ENCODE measurements around the gene SLC24A3. TPM values are rescaled to one million over a fixed set of nuclear protein-coding genes. Genes with fewer than 3 reads are reported as not detected.
A peak's percentile ranks its signal among the peaks of the same experiment; 100 is the strongest.

SLC24A3 gene
- total and polyA plus RNA-seq, 5 donors = 0.57 to 1.1 (median 0.76) TPM

DNA sequence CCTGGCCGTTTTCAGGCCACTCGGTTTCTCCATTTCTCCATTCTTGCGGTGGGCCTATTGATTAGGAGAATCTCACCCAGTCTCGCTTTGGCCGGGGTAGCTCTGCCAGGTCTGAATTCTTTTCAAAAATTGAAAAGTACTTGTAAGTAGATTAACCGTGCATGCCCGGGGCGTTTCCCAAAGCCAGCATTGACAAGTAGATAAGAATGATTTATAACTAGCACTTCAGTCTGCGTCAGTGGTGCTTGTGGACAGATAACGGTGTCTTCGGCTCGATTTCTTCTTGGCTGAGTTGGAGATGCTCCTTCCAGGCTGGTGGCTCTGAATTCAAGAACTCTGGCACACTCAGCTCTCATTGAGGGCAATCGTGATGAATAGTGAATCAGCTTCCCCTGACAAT lies 29.0 kb downstream of the SLC24A3 start:
- no peak for DNase-seq
- Histone ChIP-seq H3K4me1 (ENCODE audit: control insufficient read depth, insufficient read depth, low read length) (no peaks in the 10 kb centered on the region), H3K9me3 (ENCODE audit: control insufficient read depth, low read length) (no peaks in the 10 kb centered on the region), H3K4me3 (ENCODE audit: low read length) (no peak overlapping the region), H3K27me3 (ENCODE audit: control insufficient read depth, insufficient read depth) (no peaks in the 10 kb centered on the region), H3K27ac (ENCODE audit: low read length) (no peak overlapping the region)
- ATAC-seq = peak in 1 of 2 donors; percentile 38
- 56% methylated on average over 13 of the region's 13 CpGs for WGBS
- intact Hi-C loops (cut with DNase I) = no loop called here

- Histone ChIP-seq H3K4me1 (ENCODE audit: control insufficient read depth, insufficient read depth, low read length) (no peaks in the 10 kb centered on the region), H3K9me3 (ENCODE audit: control insufficient read depth, low read length) (no peaks in the 10 kb centered on the region), H3K4me3 (ENCODE audit: low read length) (no peak overlapping the region), H3K27ac (ENCODE audit: low read length) (no peak overlapping the region), H3K27me3 (ENCODE audit: control insufficient read depth, insufficient read depth) (no peaks in the 10 kb centered on the region)
- WGBS = 83% methylated on average over 8 of the region's 8 CpGs
- ATAC-seq (no peak), DNase-seq (no peak)
- intact Hi-C loops (cut with DNase I) = no loop called here
These were observed 31.8 kb downstream of the SLC24A3 start for GRCh38 chr20:19244291-19244690.

GRCh38 chr20:19249106-19249879 lies 36.9 kb downstream of the SLC24A3 start:
- Histone ChIP-seq H3K27ac (ENCODE audit: low read length) (no peak overlapping the region), H3K4me3 (ENCODE audit: low read length) (no peak overlapping the region), H3K4me1 (ENCODE audit: control insufficient read depth, insufficient read depth, low read length) (no peaks in the 10 kb centered on the region), H3K9me3 (ENCODE audit: control insufficient read depth, low read length) (no peaks in the 10 kb centered on the region), H3K27me3 (ENCODE audit: control insufficient read depth, insufficient read depth) (no peaks in the 10 kb centered on the region)
- no peak for DNase-seq
- intact Hi-C loops (cut with DNase I) = no loop called here
- ATAC-seq = peak in 1 of 2 donors; percentile 49
- 71% methylated on average over 6 of the region's 6 CpGs for WGBS

GRCh38 chr20:19250346-19250745 lies 37.9 kb downstream of the SLC24A3 start:
- Histone ChIP-seq H3K4me1 (ENCODE audit: control insufficient read depth, insufficient read depth, low read length) (no peaks in the 10 kb centered on the region), H3K4me3 (ENCODE audit: low read length) (no peak overlapping the region), H3K9me3 (ENCODE audit: control insufficient read depth, low read length) (no peaks in the 10 kb centered on the region), H3K27ac (ENCODE audit: low read length) (no peak overlapping the region), H3K27me3 (ENCODE audit: control insufficient read depth, insufficient read depth) (no peaks in the 10 kb centered on the region)
- DNase-seq (no peak), ATAC-seq (no peak)
- intact Hi-C loops (cut with DNase I) = no loop called here

DNA sequence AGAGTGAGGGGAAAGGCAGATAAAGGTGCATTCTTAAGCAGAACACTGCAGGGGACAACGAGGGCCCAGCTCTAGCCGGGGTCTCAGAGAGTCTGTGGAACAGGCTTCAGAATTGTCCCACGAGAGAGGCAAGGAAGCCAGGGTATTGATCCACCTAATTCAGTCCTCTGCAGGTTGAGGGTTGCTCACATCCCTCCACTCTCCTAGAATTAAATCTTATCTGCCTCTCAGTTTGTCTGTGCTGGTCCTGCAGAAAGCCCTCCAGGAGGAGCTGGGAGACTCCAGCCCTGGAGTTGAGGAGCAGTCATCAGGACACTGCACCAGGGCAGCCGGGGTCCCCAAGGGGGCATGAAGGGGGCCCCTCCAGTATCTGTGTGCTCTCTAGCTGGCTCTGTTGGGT lies 39.1 kb downstream of the SLC24A3 start:
- H3K9me3 ChIP-seq (ENCODE audit: control insufficient read depth, low read length) = no peaks in the 10 kb centered on the region
- no peak overlapping the region for H3K27ac ChIP-seq (ENCODE audit: low read length)
- H3K4me3 ChIP-seq (ENCODE audit: low read length) = no peak overlapping the region
- WGBS = 83% methylated on average over 4 of the region's 4 CpGs
- DNase-seq (no peak), ATAC-seq (no peak)
- H3K4me1 ChIP-seq (ENCODE audit: control insufficient read depth, insufficient read depth, low read length) = no peaks in the 10 kb centered on the region
- intact Hi-C loops (cut with DNase I) = no loop called here
- no peaks in the 10 kb centered on the region for H3K27me3 ChIP-seq (ENCODE audit: control insufficient read depth, insufficient read depth)

GRCh38 chr20:19251958-19252357 lies 39.5 kb downstream of the SLC24A3 start:
- WGBS = 65% methylated on average over 3 of the region's 3 CpGs
- intact Hi-C loops (cut with DNase I) = no loop called here
- no peak for ATAC-seq
- Histone ChIP-seq H3K27me3 (ENCODE audit: control insufficient read depth, insufficient read depth) (no peaks in the 10 kb centered on the region), H3K4me1 (ENCODE audit: control insufficient read depth, insufficient read depth, low read length) (no peaks in the 10 kb centered on the region), H3K9me3 (ENCODE audit: control insufficient read depth, low read length) (no peaks in the 10 kb centered on the region), H3K4me3 (ENCODE audit: low read length) (no peak overlapping the region), H3K27ac (ENCODE audit: low read length) (no peak overlapping the region)
- no peak for DNase-seq

- WGBS = 55% methylated on average over 5 of the region's 5 CpGs
- Histone ChIP-seq H3K4me3 (ENCODE audit: low read length) (no peak overlapping the region), H3K27ac (ENCODE audit: low read length) (no peak overlapping the region), H3K9me3 (ENCODE audit: control insufficient read depth, low read length) (no peaks in the 10 kb centered on the region), H3K4me1 (ENCODE audit: control insufficient read depth, insufficient read depth, low read length) (no peaks in the 10 kb centered on the region), H3K27me3 (ENCODE audit: control insufficient read depth, insufficient read depth) (no peaks in the 10 kb centered on the region)
- intact Hi-C loops (cut with DNase I) = no loop called here
- peak in 2 of 3 donors; percentile 41 to 57 for DNase-seq
- ATAC-seq = peak; percentile 41 to 71
These were observed 40.1 kb downstream of the SLC24A3 start for GRCh38 chr20:19252451-19253120.

- Histone ChIP-seq H3K27ac (ENCODE audit: low read length) (no peak overlapping the region), H3K4me3 (ENCODE audit: low read length) (no peak overlapping the region), H3K9me3 (ENCODE audit: control insufficient read depth, low read length) (no peaks in the 10 kb centered on the region), H3K4me1 (ENCODE audit: control insufficient read depth, insufficient read depth, low read length) (no peaks in the 10 kb centered on the region), H3K27me3 (ENCODE audit: control insufficient read depth, insufficient read depth) (no peaks in the 10 kb centered on the region)
- no peak for DNase-seq
- intact Hi-C loops (cut with DNase I) = no loop called here
- WGBS = 89% methylated on average over 5 of the region's 5 CpGs
- no peak for ATAC-seq
These were observed 40.9 kb downstream of the SLC24A3 start for GRCh38 chr20:19253316-19253715.

- DNase-seq (peak in 1 of 3 donors; percentile 32), ATAC-seq (peak; percentile 64 to 65)
- no peak overlapping the region for H3K27ac ChIP-seq (ENCODE audit: low read length)
- intact Hi-C loops (cut with DNase I) = no loop called here
- no peak overlapping the region for H3K4me3 ChIP-seq (ENCODE audit: low read length)
- H3K9me3 ChIP-seq (ENCODE audit: control insufficient read depth, low read length) = no peaks in the 10 kb centered on the region
- 59% methylated on average over 13 of the region's 13 CpGs for WGBS
- H3K4me1 ChIP-seq (ENCODE audit: control insufficient read depth, insufficient read depth, low read length) = no peaks in the 10 kb centered on the region
- no peaks in the 10 kb centered on the region for H3K27me3 ChIP-seq (ENCODE audit: control insufficient read depth, insufficient read depth)
These were observed 41.7 kb downstream of the SLC24A3 start for GRCh38 chr20:19253916-19254820.

DNA sequence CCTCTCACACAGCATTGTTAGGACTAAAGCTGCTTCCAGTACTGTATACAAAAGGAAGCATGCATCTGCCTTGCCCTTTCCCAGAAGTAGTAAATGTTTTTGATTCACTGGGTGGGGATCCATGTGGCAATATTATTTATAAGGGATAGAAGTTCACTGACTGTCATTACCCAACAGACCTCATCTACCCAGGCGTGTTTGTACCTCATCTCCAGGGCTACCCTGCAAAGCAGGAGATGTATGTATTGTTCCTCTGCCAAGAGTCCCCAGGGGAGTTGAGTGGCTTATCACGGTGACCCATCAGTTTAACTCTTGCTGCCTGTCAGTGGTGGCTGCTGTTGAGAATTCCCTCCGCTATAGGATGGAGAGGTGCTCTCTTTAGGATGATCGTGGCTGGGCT lies 42.5 kb downstream of the SLC24A3 start:
- Histone ChIP-seq H3K27ac (ENCODE audit: low read length) (no peak overlapping the region), H3K27me3 (ENCODE audit: control insufficient read depth, insufficient read depth) (no peaks in the 10 kb centered on the region), H3K9me3 (ENCODE audit: control insufficient read depth, low read length) (no peaks in the 10 kb centered on the region), H3K4me3 (ENCODE audit: low read length) (no peak overlapping the region), H3K4me1 (ENCODE audit: control insufficient read depth, insufficient read depth, low read length) (no peaks in the 10 kb centered on the region)
- intact Hi-C loops (cut with DNase I) = no loop called here
- WGBS = 62% methylated on average over 4 of the region's 4 CpGs
- ATAC-seq = no peak
- no peak for DNase-seq

DNA sequence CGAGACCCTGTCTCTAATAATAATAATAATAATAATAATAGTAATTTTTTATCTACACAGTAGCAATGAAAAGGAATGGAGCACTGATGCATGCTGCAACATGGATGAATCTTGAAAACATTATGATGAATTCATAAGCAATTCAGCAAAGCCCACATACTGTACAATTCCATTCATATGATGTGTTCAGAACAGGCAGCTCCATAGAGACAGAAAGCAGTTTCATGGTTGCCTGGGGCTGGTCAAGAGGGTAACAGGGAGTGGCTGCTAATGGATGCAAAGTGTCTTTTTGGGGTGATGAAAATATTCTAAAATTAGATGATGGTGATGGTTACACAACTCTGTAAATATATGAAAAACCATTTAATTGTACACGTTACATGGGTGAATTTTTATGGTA lies 43.6 kb downstream of the SLC24A3 start:
- DNase-seq (no peak), ATAC-seq (no peak)
- no peak overlapping the region for H3K4me3 ChIP-seq (ENCODE audit: low read length)
- H3K27ac ChIP-seq (ENCODE audit: low read length) = no peak overlapping the region
- no peaks in the 10 kb centered on the region for H3K4me1 ChIP-seq (ENCODE audit: control insufficient read depth, insufficient read depth, low read length)
- H3K27me3 ChIP-seq (ENCODE audit: control insufficient read depth, insufficient read depth) = no peaks in the 10 kb centered on the region
- 90% methylated on average over 2 of the region's 2 CpGs for WGBS
- H3K9me3 ChIP-seq (ENCODE audit: control insufficient read depth, low read length) = no peaks in the 10 kb centered on the region
- intact Hi-C loops (cut with DNase I) = no loop called here

Measured in right cardiac atrium (tissue), 5 donors.